Right renal pelvis (tissue), 4 donors: Measurements from ENCODE around the gene UVRAG. TPM values are rescaled to one million over a fixed set of nuclear protein-coding genes. Genes with fewer than 3 reads are reported as not detected.

ENCODE experiments used
- DNase-seq, 4 donors: peaks; one replicate each; pipeline ENCODE4 v3.0.0-alpha.2; 2013; ENCODE audit warnings: low read depth in 4 of 4, low spot score in 3 of 4, missing footprints in 1 of 4
- polyA plus RNA-seq, 4 donors: library from polyadenylated mRNA; unstranded; fragments of 120-200 nt; gene quantifications; one replicate each; pipeline ENCODE4 v1.2.1, GENCODE V29; 2013; ENCODE audit not compliant: insufficient read length in 4 of 4

Gene UVRAG
- polyA plus RNA-seq, 4 donors: 17.3 to 20.2 (median 18.0) TPM

GRCh38 chr11:76131671-76132631 lies 316.9 kb downstream of the UVRAG start:
- DNase-seq: peak in 3 of 4 donors; percentile 54 to 63 (median 58)

- no peak for DNase-seq
Observed at GRCh38 chr11:76134239-76134638, 319.2 kb downstream of the UVRAG start.

DNA sequence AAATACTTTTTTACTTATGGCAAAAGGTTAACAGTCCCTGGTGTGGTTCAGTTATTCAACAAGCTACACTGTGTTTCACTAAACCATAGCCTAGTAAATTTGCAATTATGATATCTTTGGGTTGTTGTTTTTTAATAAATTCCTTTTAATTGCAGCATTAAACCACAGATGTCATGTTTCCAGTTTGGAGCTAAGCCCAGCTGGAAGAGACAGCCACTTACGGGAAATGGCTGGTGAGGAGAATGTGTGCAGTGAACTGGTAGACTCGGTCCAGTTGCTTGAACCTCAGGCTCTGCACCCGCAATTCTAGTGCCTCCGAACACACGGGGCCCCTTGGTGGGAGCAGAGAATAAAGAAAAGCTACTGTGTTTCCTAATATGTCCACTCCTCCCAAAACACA lies 320.5 kb downstream of the UVRAG start:
- DNase-seq: no peak

DNA sequence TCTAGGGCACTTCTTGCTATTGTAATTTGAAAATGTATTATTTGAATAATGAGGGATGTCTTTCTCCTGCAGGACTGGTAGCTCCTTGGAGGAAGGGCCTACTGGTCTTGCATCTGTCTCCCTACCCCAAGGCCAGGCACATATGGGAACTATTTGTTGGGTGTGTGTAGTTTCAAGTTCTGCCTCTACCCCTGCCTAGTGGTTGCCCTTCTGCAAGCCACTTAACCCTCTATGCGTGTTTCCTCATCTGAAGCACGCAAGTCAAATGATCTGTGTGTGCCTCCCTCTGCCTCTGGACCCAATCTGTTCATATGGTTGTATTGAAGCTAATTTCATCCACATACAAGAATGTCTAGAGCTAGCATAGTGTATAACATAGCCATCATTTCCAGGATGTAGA lies 324.3 kb downstream of the UVRAG start:
- no peak for DNase-seq

DNA sequence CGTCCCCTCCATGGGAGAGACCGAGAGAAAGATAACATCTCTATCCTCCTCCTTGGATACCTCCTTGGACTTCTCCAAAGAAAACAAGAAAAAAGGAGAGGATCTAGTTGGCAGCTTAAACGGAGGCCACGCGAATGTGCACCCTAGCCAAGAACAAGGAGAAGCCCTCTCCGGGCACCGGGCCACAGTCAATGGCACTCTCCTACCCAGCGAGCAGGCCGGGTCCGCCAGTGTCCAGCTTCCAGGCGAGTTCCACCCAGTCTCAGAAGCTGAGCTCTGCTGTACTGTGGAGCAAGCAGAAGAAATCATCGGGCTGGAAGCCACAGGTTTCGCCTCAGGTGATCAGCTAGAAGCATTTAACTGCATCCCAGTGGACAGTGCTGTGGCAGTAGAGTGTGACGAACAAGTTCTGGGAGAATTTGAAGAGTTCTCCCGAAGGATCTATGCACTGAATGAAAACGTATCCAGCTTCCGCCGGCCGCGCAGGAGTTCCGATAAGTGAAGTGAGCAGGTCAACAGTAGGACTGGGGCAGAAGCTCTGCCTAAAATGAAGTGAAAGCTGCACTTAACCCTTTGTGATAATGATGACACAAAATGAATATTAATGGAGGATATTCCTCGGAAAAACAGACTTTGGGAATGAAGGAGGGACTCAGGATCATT lies 326.0 kb downstream of the UVRAG start:
- no peak for DNase-seq

DNA sequence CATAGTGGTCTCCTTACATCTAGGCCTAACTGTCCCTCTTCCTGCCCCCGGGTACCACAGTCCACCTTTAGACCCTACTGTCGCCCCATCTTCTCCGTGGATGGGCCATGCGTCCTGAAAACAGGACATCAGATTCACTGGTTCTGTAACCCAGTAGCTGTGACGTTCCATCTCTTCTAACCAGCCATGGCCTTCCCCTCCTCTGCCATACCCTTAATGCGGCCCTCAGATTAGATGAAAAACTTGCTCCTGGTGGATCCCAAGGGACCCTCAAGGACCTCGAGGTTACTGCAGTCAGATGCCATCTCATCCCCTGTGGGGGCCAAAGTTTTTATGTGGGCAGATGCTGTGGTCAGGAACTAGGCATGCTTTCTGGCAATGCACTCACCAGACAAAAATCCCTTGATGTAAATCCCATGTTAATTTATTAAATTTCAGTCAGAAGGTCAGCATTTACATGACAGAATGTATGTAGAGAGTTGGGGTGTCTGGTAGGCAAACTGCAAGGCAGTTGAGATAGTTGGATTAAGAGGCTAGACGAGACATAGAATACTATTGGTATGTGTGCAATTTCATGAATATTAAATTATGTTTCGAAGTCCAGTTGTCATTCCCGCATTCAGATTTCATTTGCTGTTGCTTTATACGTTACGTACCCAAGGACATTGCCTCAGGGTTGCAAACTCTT lies 327.0 kb downstream of the UVRAG start:
- DNase-seq: no peak

DNA sequence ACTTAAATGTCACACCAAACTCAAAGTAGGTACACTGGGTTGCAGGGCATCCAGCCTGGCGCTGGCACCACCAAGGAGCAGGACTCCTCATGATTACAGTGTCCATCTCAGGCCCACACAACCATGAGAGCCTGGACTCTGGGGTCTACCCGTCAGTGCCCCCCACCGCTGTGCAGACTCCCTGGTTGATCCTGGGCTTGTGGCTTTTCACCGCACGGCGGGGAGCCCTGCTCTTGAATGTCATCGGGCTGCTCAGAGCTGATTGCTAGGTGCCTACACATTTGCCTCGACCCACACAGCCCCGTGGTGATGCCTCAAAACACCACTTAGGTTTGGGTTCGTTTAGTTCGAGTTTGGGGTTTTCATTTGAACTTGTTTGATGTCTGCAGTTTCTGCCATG lies 328.3 kb downstream of the UVRAG start:
- DNase-seq: no peak

- DNase-seq: no peak
Observed at GRCh38 chr11:76147106-76147740, 332.2 kb downstream of the UVRAG start.

DNA sequence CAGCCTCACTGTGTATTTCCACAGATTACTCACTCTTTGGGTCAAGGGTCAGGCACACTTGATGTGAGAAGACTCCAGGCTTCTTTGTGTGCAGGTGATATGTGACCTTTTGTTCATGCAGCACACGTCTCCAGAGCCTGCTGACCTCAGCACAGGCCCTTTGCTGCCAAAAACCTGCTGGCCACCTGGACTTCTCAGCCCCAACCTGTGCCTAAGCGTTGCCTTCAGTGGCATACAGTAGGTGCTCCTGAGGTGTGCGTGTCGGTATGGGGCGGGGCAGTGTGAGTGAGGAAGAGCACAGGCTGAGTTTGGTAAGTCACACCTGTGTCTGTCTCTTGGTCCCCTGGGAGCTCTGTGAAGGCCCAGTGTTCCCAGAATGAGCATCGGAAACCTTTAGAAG lies 333.2 kb downstream of the UVRAG start:
- no peak for DNase-seq

GRCh38 chr11:76148941-76149613 lies 334.1 kb downstream of the UVRAG start:
- DNase-seq: no peak

GRCh38 chr11:76149713-76150112 lies 334.7 kb downstream of the UVRAG start:
- no peak for DNase-seq

GRCh38 chr11:76150141-76150540 lies 335.1 kb downstream of the UVRAG start:
- DNase-seq: no peak

DNA sequence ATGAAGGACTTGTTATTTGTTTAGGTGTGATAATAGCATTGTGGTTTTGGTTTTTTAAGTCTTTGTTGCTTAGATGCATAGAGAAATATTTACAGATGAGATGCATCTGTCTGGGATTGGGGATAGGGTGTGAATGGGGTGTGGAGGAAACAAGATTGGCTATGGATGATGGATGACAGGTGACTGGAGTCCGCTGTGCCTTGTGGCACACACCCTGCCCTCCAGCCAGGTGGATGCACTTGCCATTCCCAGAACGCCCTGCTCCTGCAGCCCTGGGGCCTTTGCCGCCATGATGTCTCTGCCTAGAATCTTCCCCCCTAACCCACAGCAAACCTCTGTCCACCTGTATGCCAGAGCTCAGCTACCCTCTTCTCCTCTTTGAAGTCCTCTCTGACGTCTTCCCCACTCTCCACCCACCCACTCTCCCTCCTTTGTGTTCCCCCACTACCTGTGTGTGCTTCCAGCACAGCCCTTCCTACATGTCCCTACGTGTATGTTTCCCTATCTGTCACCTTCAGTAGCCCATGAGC lies 336.6 kb downstream of the UVRAG start:
- no peak for DNase-seq

GRCh38 chr11:76152086-76152681 lies 337.2 kb downstream of the UVRAG start:
- peak in 2 of 4 donors; percentile 61 to 69 for DNase-seq

DNA sequence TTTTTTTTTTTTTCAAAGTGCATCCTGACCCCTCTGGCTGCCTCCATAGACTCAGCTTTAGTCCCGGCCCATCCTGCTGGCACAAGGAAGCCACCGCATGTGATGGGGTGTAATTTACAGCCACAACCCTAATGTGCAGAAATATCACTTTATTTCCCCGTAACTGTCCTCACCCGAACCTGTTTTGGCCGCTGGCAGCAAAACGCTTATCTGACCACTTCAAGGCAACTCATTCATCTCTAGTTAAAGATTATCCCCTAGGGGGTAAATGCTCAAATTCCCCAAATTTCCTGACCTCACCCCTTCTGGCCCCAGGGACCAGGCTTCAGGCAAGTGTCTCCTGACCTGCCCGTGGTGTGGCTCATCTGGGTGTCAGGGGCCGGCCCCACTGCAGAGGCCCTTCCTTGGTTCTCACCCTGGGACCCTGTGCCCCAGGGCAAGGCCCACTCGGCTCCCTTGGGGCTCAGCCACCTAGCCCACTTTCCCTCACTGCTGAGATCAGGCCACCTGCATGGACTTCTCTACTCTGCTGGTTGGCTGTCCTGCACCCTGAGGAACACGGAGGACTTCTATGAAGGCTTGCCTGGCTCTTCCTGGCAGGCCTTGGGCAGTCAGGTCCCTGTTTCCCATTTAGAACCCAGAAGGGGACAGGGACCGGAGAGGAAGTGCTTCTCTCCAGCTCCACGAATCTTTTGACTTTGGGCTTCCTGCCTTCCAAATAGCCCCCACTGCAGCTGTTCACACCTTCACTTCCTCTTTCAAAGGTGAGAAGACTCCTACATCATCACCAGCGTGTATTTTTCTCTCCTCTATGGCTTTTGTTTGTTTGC lies 337.9 kb downstream of the UVRAG start:
- no peak for DNase-seq

DNA sequence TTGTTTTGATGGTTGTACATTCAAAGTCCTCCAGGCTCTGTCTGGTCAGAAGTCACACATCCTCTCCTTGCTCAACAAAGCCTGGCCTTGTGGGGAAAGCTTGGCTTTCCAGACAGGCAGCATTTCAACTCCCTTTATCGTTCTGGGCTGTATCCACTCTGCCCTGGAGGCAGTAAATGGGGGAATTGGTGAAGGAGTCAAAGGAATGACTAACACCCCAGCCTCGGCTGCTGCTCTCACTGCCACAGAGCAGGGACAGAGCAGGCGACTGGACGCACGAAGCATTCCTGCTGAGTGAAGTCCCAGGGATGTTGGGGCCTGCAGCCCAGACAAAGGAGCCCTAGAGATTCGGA lies 338.5 kb downstream of the UVRAG start:
- no peak for DNase-seq

DNA sequence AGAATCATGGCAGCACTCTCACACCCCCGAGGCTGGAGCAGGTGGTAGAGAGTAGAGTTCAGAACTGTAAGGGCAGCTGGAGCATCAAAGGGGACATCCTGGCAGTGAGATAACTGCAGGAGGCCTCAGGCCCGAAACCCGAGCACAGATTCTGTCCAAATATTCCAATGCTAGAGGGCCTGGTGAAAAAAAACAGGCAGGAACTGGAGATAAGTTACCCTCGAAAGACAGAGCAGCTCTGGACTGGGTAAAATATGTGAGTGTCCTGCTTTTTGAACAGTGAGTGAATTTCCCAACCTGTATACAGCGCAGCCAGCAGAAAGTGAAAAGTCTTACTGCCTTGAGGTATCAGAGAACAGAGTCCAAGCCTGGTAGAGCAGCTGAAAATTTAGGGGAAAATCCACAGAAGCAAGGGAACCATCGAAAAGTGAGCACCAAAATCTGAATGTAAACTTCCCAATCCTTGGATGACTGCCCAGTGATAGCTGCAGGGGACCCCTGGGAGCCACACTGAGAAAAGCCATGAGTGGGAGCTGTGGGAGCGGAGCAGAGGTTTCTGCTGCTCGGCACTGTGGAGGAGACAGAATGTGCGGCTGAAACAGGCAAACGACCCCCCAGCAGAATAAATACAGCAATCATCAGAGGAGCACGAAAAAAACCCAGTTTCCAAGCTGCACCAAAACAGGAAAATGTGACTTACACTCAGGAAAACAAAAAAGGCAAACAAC lies 340.7 kb downstream of the UVRAG start:
- no peak for DNase-seq

GRCh38 chr11:76156971-76157427 lies 342.0 kb downstream of the UVRAG start:
- DNase-seq: no peak
